ENCODE data around the gene LRCH1.

The LRCH1 gene

GRCh38 chr13:46587807-46588418 lies 34.9 kb downstream of the LRCH1 start:
- Histone ChIP-seq H3K36me3 (ENCODE audit: control insufficient read depth, insufficient read depth, low read length) (no peaks in the 10 kb centered on the region), H3K27me3 (ENCODE audit: control insufficient read depth, insufficient read depth, low read length) (no peaks in the 10 kb centered on the region), H3K27ac (ENCODE audit: low read length) (no peak overlapping the region), H3K9me3 (ENCODE audit: control insufficient read depth, insufficient read depth, low read length) (no peaks in the 10 kb centered on the region), H3K4me3 (ENCODE audit: low read length) (no peak overlapping the region), H3K4me1 (ENCODE audit: control insufficient read depth, insufficient read depth, low read length) (no peaks in the 10 kb centered on the region)
- DNase-seq (ENCODE audit: low read depth, low spot score) = no peak
- WGBS (ENCODE audit: insufficient coverage, insufficient read length) = no CpG with 5 or more reads among the region's 4 CpGs

GRCh38 chr13:46592385-46592784 lies 39.4 kb downstream of the LRCH1 start:
- no peaks in the 10 kb centered on the region for H3K36me3 ChIP-seq (ENCODE audit: control insufficient read depth, insufficient read depth, low read length)
- no peak overlapping the region for H3K27ac ChIP-seq (ENCODE audit: low read length)
- no peaks in the 10 kb centered on the region for H3K9me3 ChIP-seq (ENCODE audit: control insufficient read depth, insufficient read depth, low read length)
- H3K4me3 ChIP-seq (ENCODE audit: low read length) = no peak overlapping the region
- H3K4me1 ChIP-seq (ENCODE audit: control insufficient read depth, insufficient read depth, low read length) = no peaks in the 10 kb centered on the region
- no peak for DNase-seq (ENCODE audit: low read depth, low spot score)
- H3K27me3 ChIP-seq (ENCODE audit: control insufficient read depth, insufficient read depth, low read length) = no peaks in the 10 kb centered on the region

GRCh38 chr13:46593398-46593797 lies 40.4 kb downstream of the LRCH1 start:
- Histone ChIP-seq H3K4me1 (ENCODE audit: control insufficient read depth, insufficient read depth, low read length) (no peaks in the 10 kb centered on the region), H3K36me3 (ENCODE audit: control insufficient read depth, insufficient read depth, low read length) (no peaks in the 10 kb centered on the region), H3K4me3 (ENCODE audit: low read length) (no peak overlapping the region), H3K27ac (ENCODE audit: low read length) (no peak overlapping the region), H3K9me3 (ENCODE audit: control insufficient read depth, insufficient read depth, low read length) (no peaks in the 10 kb centered on the region), H3K27me3 (ENCODE audit: control insufficient read depth, insufficient read depth, low read length) (no peaks in the 10 kb centered on the region)
- DNase-seq (ENCODE audit: low read depth, low spot score) = no peak
- WGBS (ENCODE audit: insufficient coverage, insufficient read length) = no CpG with 5 or more reads among the region's 11 CpGs

- Histone ChIP-seq H3K4me1 (ENCODE audit: control insufficient read depth, insufficient read depth, low read length) (no peaks in the 10 kb centered on the region), H3K27ac (ENCODE audit: low read length) (no peak overlapping the region)
Measured at GRCh38 chr13:46594374-46595078, 41.6 kb downstream of the LRCH1 start.

GRCh38 chr13:46595136-46595884 lies 42.3 kb downstream of the LRCH1 start:
- Histone ChIP-seq H3K4me3 (ENCODE audit: low read length) (no peak overlapping the region), H3K36me3 (ENCODE audit: control insufficient read depth, insufficient read depth, low read length) (no peaks in the 10 kb centered on the region), H3K27ac (ENCODE audit: low read length) (no peak overlapping the region), H3K27me3 (ENCODE audit: control insufficient read depth, insufficient read depth, low read length) (no peaks in the 10 kb centered on the region), H3K4me1 (ENCODE audit: control insufficient read depth, insufficient read depth, low read length) (no peaks in the 10 kb centered on the region), H3K9me3 (ENCODE audit: control insufficient read depth, insufficient read depth, low read length) (no peaks in the 10 kb centered on the region)
- no CpG with 5 or more reads among the region's 6 CpGs for WGBS (ENCODE audit: insufficient coverage, insufficient read length)
- no peak for DNase-seq (ENCODE audit: low read depth, low spot score)

More at GRCh38 chr13:46594374-46595078, 41.6 kb downstream of the LRCH1 start:
- Histone ChIP-seq H3K36me3 (ENCODE audit: control insufficient read depth, insufficient read depth, low read length) (no peaks in the 10 kb centered on the region), H3K4me3 (ENCODE audit: low read length) (no peak overlapping the region), H3K27me3 (ENCODE audit: control insufficient read depth, insufficient read depth, low read length) (no peaks in the 10 kb centered on the region), H3K9me3 (ENCODE audit: control insufficient read depth, insufficient read depth, low read length) (no peaks in the 10 kb centered on the region)
- no CpG with 5 or more reads among the region's 5 CpGs for WGBS (ENCODE audit: insufficient coverage, insufficient read length)
- no peak for DNase-seq (ENCODE audit: low read depth, low spot score)

GRCh38 chr13:46595885-46596275 lies 42.9 kb downstream of the LRCH1 start:
- no CpG with 5 or more reads among the region's 1 CpG for WGBS (ENCODE audit: insufficient coverage, insufficient read length)
- Histone ChIP-seq H3K27ac (ENCODE audit: low read length) (no peak overlapping the region), H3K36me3 (ENCODE audit: control insufficient read depth, insufficient read depth, low read length) (no peaks in the 10 kb centered on the region), H3K4me1 (ENCODE audit: control insufficient read depth, insufficient read depth, low read length) (no peaks in the 10 kb centered on the region), H3K27me3 (ENCODE audit: control insufficient read depth, insufficient read depth, low read length) (no peaks in the 10 kb centered on the region), H3K4me3 (ENCODE audit: low read length) (no peak overlapping the region), H3K9me3 (ENCODE audit: control insufficient read depth, insufficient read depth, low read length) (no peaks in the 10 kb centered on the region)
- DNase-seq (ENCODE audit: low read depth, low spot score) = no peak

GRCh38 chr13:46596466-46596865 lies 43.5 kb downstream of the LRCH1 start:
- Histone ChIP-seq H3K27me3 (ENCODE audit: control insufficient read depth, insufficient read depth, low read length) (no peaks in the 10 kb centered on the region), H3K4me1 (ENCODE audit: control insufficient read depth, insufficient read depth, low read length) (no peaks in the 10 kb centered on the region), H3K9me3 (ENCODE audit: control insufficient read depth, insufficient read depth, low read length) (no peaks in the 10 kb centered on the region), H3K27ac (ENCODE audit: low read length) (no peak overlapping the region), H3K4me3 (ENCODE audit: low read length) (no peak overlapping the region), H3K36me3 (ENCODE audit: control insufficient read depth, insufficient read depth, low read length) (no peaks in the 10 kb centered on the region)
- DNase-seq (ENCODE audit: low read depth, low spot score) = no peak
- WGBS (ENCODE audit: insufficient coverage, insufficient read length) = no CpG with 5 or more reads among the region's 6 CpGs

- H3K4me3 ChIP-seq (ENCODE audit: low read length) = no peak overlapping the region
- no peaks in the 10 kb centered on the region for H3K27me3 ChIP-seq (ENCODE audit: control insufficient read depth, insufficient read depth, low read length)
- DNase-seq (ENCODE audit: low read depth, low spot score) = no peak
- no peak overlapping the region for H3K27ac ChIP-seq (ENCODE audit: low read length)
- no peaks in the 10 kb centered on the region for H3K36me3 ChIP-seq (ENCODE audit: control insufficient read depth, insufficient read depth, low read length)
- H3K9me3 ChIP-seq (ENCODE audit: control insufficient read depth, insufficient read depth, low read length) = no peaks in the 10 kb centered on the region
- no CpG with 5 or more reads among the region's 7 CpGs for WGBS (ENCODE audit: insufficient coverage, insufficient read length)
- H3K4me1 ChIP-seq (ENCODE audit: control insufficient read depth, insufficient read depth, low read length) = no peaks in the 10 kb centered on the region
Measured at GRCh38 chr13:46598140-46598819, 45.3 kb downstream of the LRCH1 start.

GRCh38 chr13:46598820-46599180 lies 45.8 kb downstream of the LRCH1 start:
- Histone ChIP-seq H3K4me1 (ENCODE audit: control insufficient read depth, insufficient read depth, low read length) (no peaks in the 10 kb centered on the region), H3K36me3 (ENCODE audit: control insufficient read depth, insufficient read depth, low read length) (no peaks in the 10 kb centered on the region), H3K27ac (ENCODE audit: low read length) (no peak overlapping the region), H3K9me3 (ENCODE audit: control insufficient read depth, insufficient read depth, low read length) (no peaks in the 10 kb centered on the region), H3K4me3 (ENCODE audit: low read length) (no peak overlapping the region), H3K27me3 (ENCODE audit: control insufficient read depth, insufficient read depth, low read length) (no peaks in the 10 kb centered on the region)
- DNase-seq (ENCODE audit: low read depth, low spot score) = no peak
- WGBS (ENCODE audit: insufficient coverage, insufficient read length) = no CpG with 5 or more reads among the region's 2 CpGs

- H3K9me3 ChIP-seq (ENCODE audit: control insufficient read depth, insufficient read depth, low read length) = no peaks in the 10 kb centered on the region
- no peaks in the 10 kb centered on the region for H3K36me3 ChIP-seq (ENCODE audit: control insufficient read depth, insufficient read depth, low read length)
- no peak overlapping the region for H3K27ac ChIP-seq (ENCODE audit: low read length)
- no peak overlapping the region for H3K4me3 ChIP-seq (ENCODE audit: low read length)
- H3K27me3 ChIP-seq (ENCODE audit: control insufficient read depth, insufficient read depth, low read length) = no peaks in the 10 kb centered on the region
- no peaks in the 10 kb centered on the region for H3K4me1 ChIP-seq (ENCODE audit: control insufficient read depth, insufficient read depth, low read length)
- no CpG with 5 or more reads among the region's 3 CpGs for WGBS (ENCODE audit: insufficient coverage, insufficient read length)
- no peak for DNase-seq (ENCODE audit: low read depth, low spot score)
Measured at GRCh38 chr13:46600943-46601311, 48.0 kb downstream of the LRCH1 start.
